GM18951 (cell line): ENCODE measurements around the gene C2orf76.
"Not testable (repeated sequence)": the region's sequence is repeated elsewhere in the genome, so short reads cannot be mapped to it uniquely, and the experiment has no call there.

Source experiments
- POLR2A ChIP-seq: IDR thresholded peaks from 4 replicates; pipeline ENCODE4 v1.6.1; 2011; ENCODE audit warnings: mild to moderate bottlenecking; ENCODE audit not compliant: insufficient read length, insufficient read depth; ENCODE audit errors: extremely low read depth
- in situ Hi-C: fragments of 300-500 bp; cut with MboI; formaldehyde crosslinking; loops from one replicate; pipeline ENCODE4 v1.12.0; 2022; ENCODE audit warnings: low sequenced_read_pairs, mixed read lengths, inconsistent platforms; ENCODE audit not compliant: unreplicated experiment

Gene C2orf76

DNA sequence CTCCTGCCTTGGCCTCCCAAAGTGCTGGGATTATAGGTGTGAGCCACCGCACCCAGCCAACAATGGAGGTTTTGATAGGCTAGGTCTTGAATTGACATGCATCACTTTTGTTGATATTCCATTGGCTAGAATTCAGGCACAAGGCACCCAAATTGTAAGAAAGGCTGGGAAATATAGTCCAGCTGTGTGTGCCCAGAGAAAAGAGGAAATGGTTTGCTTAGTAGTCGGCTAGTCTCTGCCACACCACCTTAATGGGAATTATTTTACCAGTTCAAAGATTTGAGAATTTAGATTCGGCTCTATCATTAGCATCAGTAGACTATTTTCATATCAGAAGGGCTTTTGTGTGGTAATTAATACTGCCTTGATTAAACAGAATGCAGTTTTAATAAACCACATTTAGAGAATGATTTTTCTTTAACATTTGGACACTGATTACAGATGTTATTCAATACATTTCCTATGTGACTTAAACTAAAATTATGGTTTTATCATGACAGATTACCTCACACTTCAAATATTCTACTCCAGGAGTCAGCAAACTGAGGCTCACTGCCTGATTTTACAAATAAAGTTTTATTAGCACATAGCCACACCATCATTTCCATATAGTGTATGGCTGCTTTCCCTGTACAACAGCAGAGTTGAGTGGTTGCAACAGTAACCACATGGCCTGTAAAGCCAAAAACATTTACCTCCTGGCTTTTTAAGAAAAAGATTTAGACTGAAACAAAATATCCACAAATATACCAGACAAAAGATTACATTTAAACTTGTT is 27.5 kb upstream of the C2orf76 start:
- TF ChIP-seq POLR2A, result no peak

GRCh38 chr2:119389615-119390306 is 23.1 kb upstream of the C2orf76 start:
- TF ChIP-seq POLR2A, result no peak
- in situ Hi-C loops, result no loop called here

More for the DNA sequence above, 27.5 kb upstream of the C2orf76 start:
- in situ Hi-C loops, result no loop called here

GRCh38 chr2:119387381-119388129 is 20.9 kb upstream of the C2orf76 start:
- in situ Hi-C loops, result no loop called here
- TF ChIP-seq POLR2A, result no peak

DNA sequence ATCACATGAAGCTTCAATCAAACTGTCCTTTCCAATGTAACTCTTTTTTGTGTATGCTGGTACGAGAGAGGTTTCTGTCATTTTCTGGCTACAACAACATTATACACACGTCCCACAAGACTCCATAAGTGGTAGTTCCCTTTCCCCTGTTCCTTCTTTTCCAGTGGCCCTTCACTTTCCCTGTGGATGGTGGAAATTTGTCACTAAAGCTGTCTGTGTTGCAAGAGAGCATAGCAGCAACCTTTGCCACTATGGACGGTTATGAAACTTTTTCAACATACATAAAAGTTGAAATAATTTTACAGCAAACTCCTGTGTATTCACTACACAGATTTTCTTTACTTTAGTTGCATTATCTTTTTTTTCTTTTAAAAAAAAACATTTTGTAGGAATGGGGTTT is 18.8 kb upstream of the C2orf76 start:
- TF ChIP-seq POLR2A, result no peak
- in situ Hi-C loops, result no loop called here

- no peak for TF ChIP-seq POLR2A
- in situ Hi-C loops, result no loop called here
Measured at GRCh38 chr2:119384971-119385370, 18.3 kb upstream of the C2orf76 start.

- in situ Hi-C loops, result no loop called here
- TF ChIP-seq POLR2A, result no peak
Measured at GRCh38 chr2:119383410-119384140, 16.9 kb upstream of the C2orf76 start.

DNA sequence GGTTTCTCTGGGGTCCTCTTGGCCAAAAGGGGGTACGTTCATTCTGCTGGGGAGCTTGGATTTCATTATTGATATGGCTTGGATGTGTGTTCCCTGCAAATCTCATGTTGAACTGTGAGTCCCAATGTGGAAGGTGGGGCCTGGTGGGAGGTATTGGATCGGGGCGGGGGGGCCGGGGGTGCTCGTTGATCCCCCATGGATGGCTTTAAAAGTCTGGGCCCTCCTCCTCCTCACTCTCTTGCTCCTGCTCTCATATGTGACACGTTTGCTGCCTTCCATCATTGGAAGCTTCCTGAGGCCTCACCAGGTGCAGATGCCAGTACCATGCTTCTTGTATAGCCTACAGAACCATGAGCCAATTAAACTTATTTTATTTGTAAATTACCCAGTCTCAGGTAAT is 11.9 kb upstream of the C2orf76 start:
- in situ Hi-C loops, result no loop called here
- TF ChIP-seq POLR2A, result no peak

DNA sequence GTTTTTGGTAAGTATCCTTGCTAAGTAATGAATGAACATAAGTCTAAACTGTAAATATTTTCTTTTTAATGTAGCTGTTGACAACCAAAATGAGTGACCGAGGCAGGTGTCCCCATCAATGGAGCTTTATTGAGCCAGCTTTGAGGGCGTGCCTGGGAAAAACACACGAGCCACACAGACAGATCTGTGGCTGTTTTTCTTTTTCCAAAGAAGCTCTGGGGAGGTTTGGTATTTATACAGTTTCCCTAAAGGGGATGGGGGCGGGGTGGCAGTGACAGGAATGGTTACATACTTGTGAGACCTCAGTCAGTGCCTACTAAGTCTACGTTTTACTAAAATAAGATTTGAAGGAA is 11.3 kb upstream of the C2orf76 start:
- no peak for TF ChIP-seq POLR2A
- in situ Hi-C loops, result no loop called here

- in situ Hi-C loops, result no loop called here
- TF ChIP-seq POLR2A, result no peak
Measured at GRCh38 chr2:119377294-119377992, 10.8 kb upstream of the C2orf76 start.

DNA sequence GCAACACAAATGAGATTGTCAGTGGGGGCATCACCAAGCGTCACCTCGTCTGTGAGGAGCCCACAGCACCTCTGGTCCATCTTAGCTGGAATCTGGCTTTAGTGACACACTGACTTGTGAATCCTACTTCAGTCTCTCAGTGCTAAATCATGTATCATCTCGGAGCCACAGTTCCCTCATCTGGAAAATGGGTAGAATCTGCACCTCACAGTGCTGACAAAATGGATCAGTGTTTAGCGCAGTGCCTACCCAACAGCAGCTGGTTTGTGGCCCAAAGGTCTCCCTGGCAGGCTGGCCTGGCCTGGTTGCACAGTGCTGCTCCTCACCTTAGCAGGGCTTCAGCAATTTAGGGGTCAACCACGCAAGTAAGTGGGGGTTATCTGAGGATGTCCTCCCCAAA is 10.2 kb upstream of the C2orf76 start:
- in situ Hi-C loops, result no loop called here
- TF ChIP-seq POLR2A, result no peak

GRCh38 chr2:119376406-119376805 is 9.8 kb upstream of the C2orf76 start:
- in situ Hi-C loops, result not testable (repeated sequence)

DNA sequence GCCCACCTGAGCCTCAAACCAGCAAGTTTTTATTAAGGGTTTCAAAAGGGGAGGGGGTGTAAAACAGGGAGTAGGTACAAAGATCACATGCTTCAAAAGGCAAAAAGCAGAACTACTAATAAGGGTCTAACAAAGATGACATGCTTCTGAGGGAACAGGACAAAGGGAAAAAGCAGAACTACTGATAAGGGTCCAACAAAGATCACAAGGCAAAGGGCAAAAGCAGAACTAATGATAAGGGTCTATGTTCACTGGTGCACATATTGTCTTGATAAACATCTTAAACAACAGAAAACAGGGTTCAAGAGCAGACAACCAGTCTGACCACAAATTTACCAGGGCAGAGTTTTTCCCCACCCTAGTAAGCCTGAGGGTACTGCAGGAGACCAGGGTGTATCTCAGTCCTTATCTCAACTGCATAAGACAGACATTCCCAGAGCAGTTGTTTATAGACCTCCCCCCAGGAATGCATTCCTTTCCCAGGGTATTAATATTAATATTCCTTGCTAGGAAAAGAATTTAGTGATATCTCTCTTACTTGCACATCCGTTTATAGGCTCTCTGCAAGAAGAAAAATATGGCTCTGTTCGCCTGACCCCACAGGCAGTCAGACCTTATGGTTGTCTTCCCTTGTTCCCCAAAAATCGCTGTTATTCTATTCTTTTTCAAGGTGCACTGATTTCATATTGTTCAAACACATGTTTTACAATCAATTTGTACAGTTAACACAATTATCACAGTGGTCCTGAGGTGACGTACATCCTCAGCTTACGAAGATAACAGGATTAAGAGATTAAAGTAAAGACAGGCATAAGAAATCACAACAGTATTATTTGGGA is 7.5 kb upstream of the C2orf76 start:
- in situ Hi-C loops, result not testable (repeated sequence)
